ENCODE data around the gene ENPP1. TPM values are rescaled to one million over a fixed set of nuclear protein-coding genes. Genes with fewer than 3 reads are reported as not detected.
"Not testable (repeated sequence)": the region's sequence is repeated elsewhere in the genome, so short reads cannot be mapped to it uniquely, and the experiment has no call there.

The ENPP1 gene
- total RNA-seq, 1 experiment from 2014 or later = 5.3 TPM

DNA sequence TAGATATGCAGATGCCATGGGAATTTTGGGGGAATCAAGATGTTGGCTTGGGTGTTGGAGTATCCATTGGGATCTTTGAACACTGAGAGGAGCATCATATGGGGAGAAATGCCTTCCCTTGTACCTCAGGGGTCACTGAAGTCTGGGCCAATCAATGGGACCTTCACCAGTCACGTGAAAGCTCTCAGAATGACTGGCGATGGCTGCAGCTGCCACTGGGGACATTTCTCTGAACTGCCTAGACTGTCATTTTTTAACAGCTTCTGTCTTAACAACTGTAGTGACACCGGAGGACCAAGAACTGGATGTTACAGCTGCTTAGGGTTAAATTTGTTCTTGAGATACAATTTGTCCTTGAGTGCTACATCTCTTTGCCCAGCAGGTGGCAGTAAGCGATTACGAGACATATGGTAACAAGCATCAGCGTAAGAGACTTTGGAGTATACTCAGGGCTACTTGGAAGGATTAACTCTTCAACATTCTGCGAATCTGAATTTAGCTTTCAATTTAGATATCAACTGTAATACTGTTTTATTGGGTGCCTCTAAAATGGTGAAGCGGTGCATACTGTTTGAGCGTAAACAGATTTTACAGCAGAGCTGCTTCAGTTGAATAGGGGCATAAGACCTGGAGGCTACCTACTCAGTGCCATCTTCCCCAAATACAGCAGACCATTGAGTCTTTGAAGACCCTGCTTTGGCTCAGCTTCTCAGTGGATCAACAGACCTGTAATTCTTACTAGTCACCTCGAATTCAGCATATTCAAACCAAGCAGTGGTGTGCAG lies 107.3 kb downstream of the ENPP1 start:
- peak; percentile 71 for DNase-seq (ENCODE audit: low read depth)

DNA sequence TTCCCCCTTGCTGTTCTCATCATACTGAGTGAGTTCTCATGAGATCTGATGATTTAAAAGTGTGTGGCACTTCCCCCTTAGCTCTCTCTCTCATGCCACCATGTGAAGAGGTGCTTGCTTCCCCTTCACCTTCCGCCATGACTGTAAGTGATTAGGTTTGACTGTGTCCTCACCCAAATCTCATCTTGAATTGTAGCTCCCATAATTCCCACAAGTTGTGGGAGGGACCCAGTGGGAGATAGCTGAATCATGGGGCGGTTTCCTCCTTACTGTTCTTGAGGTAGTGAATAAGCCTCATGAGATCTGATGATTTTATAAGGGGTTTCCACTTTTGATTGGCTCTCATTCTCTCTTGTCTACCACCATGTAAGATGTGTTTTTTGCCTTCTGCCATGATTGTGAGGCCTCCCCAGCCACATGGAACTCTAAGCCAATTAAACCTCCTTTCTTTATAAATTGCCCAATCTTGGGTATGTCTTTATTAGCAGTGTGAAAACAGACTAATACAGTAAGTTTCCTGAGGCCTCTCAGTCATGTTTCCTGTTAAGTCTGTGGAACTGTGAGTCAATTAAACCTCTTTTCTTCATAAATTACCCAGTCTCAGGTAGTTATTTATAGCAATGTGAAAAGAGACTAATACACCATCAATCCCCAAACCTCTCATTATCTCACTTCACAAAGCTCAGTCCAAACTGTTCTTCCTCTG lies 108.4 kb downstream of the ENPP1 start:
- not testable (repeated sequence) for DNase-seq (ENCODE audit: low read depth)

DNA sequence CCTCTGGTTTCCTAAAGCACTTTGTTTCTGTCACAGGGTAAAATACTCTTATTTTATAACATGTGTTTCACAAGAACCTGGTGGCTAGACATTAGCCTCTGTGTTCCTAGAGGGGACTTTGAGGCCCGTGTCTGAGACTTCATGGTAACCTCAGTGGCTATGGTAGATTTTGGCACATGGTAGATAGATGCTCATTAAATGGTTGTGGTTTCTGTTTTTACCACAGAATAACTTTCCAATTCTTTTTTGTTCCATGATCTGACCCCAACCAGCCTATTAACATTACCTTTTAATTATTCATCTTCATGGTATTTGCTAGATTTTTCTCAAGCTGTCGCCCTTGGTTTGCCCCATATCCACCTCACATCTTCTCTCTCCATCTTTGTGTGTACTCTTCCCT lies 109.0 kb downstream of the ENPP1 start:
- no peak for DNase-seq (ENCODE audit: low read depth)

DNA sequence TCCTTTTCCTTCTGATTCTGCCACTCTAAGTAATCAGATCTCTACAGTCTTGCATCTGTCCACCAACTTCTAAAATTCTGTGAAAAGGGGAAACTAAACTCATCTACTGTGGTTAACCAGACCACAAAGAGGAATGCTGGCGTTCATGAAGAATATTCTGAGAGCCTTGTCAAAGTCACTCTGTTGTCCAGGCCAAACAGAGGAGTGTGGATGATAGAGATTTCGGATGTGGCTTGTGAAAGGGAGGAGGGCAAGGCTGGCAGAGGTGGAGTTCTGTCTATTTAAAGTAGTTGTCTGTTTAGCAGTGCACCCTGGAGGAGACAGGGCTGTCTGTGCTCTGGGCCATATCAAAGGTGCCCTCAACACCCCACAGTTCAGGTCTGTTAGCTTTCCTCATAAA lies 109.5 kb downstream of the ENPP1 start:
- DNase-seq (ENCODE audit: low read depth) = no peak

DNA sequence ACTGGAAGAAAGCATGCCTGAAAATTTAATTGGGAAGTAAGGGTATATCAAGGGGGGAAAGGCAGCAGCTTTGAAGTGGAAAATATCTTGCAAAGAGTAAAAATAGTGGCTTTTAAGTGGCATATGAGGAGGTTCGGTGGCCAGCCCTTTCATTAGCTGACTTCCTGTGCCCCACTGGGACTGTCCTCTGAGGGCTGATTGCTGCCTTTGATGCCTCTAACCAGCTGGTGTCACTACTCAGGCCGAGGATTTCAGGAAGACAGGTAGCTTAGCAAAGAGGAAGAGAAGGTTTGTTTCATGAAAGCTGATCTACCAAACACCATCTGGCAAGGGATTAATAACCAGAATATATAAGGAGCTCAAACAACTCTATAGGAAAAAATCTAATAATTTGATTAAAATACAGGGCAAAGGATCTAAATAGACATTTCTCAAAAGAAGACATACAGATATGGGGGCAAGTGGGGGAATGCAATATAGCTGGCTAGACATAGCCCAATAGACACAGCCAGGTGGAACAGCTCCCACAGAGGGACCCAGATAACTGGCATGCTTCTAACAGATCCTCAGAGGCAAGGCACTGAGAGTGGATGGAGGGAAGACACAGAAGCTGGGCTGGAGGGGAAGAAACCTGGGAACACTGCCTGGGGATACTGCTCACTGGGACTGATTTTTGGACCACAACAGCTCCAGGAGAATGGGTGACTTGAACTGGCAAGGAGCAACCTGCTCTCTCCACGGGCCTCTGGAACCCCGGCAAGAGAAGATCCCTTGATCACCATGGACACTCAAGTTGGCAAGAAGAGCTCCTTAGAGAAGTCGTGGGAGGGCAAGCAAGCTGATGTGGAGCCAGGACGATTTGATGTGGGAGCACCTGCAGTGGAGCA lies 110.2 kb downstream of the ENPP1 start:
- DNase-seq (ENCODE audit: low read depth) = no peak

DNA sequence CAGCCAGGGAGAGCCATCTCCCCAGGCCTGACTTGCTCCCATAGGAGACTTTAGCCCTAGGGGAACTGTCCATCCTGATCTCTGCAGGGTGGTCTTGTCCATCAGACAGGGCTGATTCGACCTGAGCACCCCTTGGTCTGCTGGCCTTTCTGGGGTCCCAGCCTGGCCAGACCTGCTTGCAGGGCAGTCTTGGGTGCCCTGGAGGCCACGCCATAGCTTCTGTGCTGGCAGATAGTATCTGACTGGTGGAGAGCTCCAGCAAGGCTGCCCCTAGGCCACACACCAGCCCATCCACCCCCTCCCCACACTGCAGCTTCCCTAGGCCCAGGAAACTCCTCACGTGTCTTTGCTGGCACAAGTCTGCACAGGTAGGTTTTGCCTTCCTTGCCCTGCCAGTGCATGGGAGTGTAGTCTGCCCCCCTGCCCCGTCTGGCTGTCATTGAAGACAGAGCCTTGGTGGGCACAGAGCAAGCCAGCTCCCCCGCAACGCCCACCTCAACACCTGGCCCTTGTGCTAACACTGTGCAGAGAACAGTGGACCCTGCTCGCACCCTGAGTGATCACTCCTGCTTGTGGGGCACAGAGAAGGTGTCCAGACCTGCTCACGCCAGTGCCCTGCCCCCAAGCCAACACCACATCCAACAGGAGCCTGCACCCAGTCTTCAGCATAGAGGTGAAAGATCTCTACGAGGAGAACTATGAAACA lies 111.0 kb downstream of the ENPP1 start:
- no peak for DNase-seq (ENCODE audit: low read depth)

DNA sequence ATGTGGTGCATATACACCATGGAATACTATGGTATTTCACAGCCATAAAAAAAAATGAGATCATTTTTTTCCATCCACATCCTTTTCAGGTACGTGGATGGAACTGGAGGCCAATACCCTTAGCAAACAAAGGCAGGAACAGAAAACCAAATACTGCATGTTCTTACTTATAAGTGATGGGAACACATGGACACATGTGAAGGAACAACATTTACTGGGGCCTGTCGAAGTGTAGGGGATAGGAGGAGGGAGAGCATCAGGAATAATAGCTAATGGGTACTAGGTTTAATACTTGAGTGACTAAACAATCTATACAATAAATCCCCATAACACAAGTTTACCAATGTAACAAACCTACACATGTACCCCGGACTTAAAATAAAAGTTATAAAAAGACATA lies 112.8 kb downstream of the ENPP1 start:
- DNase-seq (ENCODE audit: low read depth) = no peak

DNA sequence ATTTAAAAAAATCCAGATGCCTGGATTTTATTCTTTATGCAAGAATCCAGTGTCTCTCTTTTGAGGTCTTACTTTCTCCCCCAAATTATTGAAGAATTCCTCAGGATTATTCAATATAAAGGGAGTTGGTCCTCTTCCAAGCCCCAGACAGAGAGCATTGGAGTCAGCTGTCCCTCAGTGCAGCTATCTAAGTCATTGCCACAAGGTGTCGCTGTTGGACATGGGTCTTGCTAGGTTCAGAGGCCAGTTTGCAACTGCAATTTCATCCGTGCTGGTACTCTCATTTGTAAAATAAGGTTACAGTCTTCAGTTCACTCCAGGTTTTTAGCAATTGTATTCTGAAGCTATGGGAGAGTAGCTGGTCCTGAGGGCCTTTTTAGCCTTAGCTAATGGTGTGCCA lies 115.5 kb downstream of the ENPP1 start:
- peak; percentile 71 for DNase-seq (ENCODE audit: low read depth)

DNA sequence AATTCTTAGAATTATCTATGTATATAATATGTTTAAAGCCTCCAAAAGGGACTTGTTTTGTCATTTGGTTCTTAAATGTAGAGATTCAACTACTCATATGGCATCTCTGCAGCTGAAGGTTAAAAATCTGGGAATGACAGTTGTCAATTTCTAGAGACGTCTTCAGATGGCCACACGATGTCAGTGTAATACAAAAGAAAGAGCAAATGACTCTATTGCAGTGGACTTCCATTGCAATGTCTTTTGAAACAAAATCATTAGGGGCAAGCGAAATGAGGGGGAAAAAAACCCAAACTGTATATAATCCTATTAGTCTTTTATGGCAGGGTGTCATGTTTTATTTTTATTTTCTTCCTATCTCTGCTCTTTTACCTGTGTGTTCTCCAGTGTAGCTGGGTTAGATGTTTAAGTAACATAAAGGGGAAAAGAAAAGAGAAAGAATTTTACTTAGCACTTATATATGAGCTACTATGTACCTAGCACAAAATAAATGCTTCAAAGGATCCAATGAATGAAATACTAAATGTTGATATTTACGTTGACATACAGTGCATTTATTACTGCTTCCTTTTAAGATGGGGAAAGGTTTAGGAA lies 117.2 kb downstream of the ENPP1 start:
- DNase-seq (ENCODE audit: low read depth) = peak; percentile 44

DNA sequence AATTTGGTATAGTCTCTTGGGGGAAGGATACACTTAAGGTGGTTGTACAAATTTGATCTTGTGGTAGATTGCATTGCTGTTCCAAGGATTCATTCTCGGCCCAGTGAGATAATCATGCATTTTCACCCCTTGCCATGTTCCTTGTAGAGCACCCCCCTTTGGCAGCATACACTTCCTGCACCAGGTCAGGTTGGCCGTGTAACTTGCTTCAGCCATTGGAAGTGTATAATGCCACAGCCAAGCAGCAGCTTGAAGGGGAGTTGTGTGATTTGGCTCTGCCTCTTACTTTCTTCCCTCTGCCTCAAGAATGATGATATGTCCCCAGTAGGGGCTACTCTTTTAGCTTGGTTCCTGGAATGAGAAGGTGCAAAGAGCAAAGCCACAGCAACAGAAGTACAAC lies 121.4 kb downstream of the ENPP1 start:
- no peak for DNase-seq (ENCODE audit: low read depth)

DNA sequence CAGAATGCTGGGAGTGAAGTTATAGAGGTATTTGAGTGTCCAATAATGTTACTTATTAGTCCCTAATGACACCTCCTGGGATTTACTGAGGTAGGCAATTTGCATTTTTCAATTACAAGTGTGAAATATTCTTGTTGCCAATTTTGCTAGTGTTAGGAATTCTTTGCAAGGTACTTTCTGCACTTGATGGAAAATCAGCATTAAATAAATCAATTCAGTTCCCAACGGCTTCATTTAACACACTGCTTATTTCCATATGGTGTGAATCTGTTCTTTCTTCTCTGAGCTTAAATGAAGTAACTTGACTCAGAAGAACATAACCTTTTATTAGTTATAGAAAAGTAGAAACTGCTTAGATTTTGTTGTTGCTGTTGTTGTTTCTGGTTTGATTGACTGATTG lies 122.2 kb downstream of the ENPP1 start:
- DNase-seq (ENCODE audit: low read depth) = no peak

DNA sequence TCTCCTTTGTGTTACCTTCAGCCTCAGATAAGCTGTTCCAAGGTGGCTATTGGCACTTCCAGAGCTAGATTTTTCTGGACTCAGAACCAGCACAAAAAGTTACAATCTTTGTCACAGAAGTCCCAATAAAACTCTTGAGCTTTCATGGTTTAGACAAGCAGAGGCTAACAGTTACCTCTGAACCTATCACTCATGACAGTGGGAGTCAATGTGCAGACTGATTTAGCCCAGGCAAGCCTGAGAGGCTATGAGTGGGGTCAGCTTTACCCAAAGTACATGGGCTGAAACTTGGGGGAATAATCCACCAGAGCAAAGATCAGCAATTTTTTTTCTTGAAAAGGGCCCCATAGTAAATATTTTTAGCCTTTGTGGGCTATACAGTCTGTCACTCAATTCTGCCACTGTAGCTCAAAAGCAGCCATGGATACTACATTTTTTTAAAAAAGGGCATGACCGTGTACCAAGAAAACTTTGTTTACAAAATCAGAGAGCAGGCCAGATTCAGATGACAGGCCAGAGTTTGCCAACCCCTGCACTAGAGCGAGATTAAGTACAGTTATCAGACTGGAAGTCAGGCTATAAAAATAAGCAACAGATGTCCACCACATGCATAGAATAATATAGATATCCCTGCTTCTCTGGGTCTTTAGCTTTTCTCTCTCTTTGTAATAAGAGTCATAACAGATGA lies 123.4 kb downstream of the ENPP1 start:
- DNase-seq (ENCODE audit: low read depth) = no peak

DNA sequence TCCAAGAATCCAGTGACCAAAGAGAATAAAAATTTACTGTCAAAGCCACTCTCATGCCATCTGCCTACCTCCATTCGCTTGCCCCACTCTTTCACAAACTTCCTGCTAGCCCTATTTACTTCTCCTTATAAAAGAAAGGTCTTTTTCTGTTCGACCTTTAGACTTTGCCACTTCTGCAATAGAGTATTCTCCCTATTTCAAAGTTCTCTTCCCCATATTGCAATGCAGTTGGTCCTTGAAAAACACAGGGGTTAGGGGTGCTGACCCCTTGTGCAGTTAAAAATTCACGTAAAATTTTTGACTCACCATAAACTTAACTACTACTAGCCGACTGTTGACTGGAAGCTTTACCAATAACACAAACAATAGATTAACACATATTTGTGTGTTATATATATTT lies 128.3 kb downstream of the ENPP1 start:
- DNase-seq (ENCODE audit: low read depth) = no peak

DNA sequence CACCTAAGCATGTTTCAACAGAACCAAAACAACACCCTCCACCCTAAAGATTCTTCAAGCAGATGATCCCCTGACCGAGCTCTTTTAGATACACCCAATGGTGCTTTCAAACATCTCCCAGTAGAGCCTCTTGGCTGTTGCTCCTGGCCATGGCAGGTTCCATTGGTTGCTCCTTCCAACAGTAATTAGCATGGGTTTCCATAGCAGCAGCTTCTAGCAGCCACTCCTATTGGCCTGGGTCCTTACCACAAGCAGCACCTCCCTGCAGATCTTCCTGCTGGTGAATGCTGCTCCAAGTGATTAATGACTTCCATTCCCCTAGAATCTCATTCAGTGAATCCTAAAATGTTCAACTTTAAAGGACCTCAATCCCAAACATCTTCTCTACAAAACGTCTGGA lies 129.4 kb downstream of the ENPP1 start:
- DNase-seq (ENCODE audit: low read depth) = no peak

DNA sequence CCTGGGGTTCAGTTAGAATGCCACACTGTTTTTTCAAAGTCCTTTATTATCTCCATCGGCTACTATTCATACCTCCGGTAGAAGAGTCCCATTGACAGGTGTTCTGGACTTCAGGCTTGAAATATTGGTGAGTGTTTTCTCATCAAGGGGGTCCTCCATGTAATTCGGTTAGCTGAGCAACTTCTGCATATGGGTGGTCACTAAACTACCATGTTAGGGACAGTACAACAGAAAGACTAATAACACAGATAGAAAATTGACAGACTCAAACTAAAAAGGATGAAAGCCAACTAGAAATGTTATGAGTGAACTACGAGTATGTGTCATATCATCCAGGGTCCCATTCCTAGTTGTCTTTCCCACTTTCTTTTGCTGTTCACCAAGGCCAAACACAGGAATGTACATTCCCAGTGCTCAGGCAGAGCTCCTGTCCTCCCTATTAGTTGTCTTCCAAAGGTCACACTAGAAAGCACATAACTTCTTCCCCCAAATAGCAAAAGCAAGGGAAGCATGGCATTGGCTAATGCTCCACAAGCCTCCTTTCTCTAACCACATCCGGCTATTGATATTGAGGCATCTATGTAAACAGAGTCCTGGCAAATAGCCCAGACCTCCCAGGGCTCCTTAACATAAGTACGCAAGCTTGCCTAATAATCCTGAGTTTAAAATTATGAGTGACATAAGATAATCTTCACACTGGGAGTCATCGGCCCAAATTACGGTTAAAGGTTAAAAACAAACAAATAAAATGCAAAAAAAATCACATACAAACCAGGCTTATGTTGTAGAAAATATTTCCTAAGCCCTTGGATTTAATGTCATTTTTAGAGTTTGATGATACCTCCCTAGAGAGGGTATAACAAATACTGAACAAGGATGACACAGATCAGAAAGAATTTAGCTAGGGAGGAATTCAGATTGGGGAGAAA lies 130.1 kb downstream of the ENPP1 start:
- no peak for DNase-seq (ENCODE audit: low read depth)
